ENCODE results near the gene USP25. TPM values are rescaled to one million over a fixed set of nuclear protein-coding genes. Genes with fewer than 3 reads are reported as not detected.

Gene USP25
- total and polyA plus RNA-seq, 4 donors: 14.6 to 148 (median 32.1) TPM

DNA sequence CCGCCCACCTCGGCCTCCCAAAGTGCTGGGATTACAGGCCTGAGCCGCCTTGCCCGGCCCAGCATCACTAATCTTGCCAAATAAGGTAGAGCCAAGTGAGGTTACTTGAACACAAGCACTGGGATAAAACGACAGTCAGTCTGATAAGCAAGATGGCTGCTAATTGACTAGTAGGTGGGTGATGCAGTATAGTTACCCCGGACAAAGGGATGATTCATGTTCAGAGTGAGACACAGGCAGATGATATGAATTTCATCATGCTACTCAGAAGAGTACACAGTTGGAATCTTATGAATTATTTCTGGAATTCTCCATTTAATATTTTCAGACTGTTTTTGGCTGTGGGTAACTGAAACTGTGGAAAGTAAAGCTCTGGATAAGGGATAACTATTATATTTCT, 178.4 kb downstream of the USP25 start:
- Histone ChIP-seq H3K36me3 (ENCODE audit: control insufficient read depth in 4 of 4, insufficient read depth in 4 of 4, low read length in 4 of 4) (no peaks in the 10 kb centered on the region), H3K27ac (ENCODE audit: low read depth in 1 of 2, low read length in 1 of 2) (no peak overlapping the region), H3K4me3 (no peak overlapping the region), H3K9ac (ENCODE audit: insufficient read depth in 1 of 2, low read length in 2 of 2) (no peak overlapping the region), H3K27me3 (ENCODE audit: control insufficient read depth in 3 of 3, insufficient read depth in 3 of 3, low read length in 2 of 3) (no peaks in the 10 kb centered on the region), H3K9me3 (ENCODE audit: control insufficient read depth in 4 of 4, insufficient read depth in 3 of 4, low read length in 3 of 4) (peaks cover 0 to 2% (median 0%) of the 10 kb centered on the region in 4 donors), H3K4me1 (ENCODE audit: control insufficient read depth in 5 of 5, insufficient read depth in 5 of 5, low read length in 5 of 5) (no peaks in the 10 kb centered on the region)
- 91 to 96% methylated on average over 6 of the region's 6 CpGs for WGBS, 2 donors
- ATAC-seq (ENCODE audit: insufficient read depth, low FRiP score) (no peak), DNase-seq (no peak)
- TF ChIP-seq, protein P1, sequence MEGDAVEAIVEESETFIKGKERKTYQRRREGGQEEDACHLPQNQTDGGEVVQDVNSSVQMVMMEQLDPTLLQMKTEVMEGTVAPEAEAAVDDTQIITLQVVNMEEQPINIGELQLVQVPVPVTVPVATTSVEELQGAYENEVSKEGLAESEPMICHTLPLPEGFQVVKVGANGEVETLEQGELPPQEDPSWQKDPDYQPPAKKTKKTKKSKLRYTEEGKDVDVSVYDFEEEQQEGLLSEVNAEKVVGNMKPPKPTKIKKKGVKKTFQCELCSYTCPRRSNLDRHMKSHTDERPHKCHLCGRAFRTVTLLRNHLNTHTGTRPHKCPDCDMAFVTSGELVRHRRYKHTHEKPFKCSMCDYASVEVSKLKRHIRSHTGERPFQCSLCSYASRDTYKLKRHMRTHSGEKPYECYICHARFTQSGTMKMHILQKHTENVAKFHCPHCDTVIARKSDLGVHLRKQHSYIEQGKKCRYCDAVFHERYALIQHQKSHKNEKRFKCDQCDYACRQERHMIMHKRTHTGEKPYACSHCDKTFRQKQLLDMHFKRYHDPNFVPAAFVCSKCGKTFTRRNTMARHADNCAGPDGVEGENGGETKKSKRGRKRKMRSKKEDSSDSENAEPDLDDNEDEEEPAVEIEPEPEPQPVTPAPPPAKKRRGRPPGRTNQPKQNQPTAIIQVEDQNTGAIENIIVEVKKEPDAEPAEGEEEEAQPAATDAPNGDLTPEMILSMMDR (IDR thresholded peaks at IDR 0.05; ENCODE audit: control extremely low read depth, extremely low read depth): no peak

DNA sequence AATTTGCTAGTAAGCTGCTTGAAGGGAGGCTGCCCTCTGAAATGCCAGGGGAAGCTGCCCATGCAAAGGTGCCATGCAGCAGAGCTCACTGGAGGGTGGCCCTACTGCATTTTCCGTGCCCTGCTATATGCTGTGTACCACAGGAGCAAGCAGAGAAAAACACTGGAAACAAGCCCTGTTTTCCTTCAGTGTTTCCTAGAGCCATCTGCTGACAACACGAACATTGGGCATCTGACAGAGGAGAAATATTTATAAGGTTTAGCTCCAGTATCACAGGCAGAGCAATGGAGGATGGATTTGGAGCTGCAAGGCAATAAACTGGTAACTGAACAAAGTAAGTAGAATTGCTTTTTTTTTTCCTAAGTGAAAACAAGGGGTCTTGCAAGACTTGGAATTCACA, 198.4 kb downstream of the USP25 start:
- Histone ChIP-seq H3K27ac (ENCODE audit: low read depth in 1 of 2, low read length in 1 of 2) (no peak overlapping the region), H3K9ac (ENCODE audit: insufficient read depth in 1 of 2, low read length in 2 of 2) (no peak overlapping the region), H3K36me3 (ENCODE audit: control insufficient read depth in 4 of 4, insufficient read depth in 4 of 4, low read length in 4 of 4) (no peaks in the 10 kb centered on the region), H3K4me1 (ENCODE audit: control insufficient read depth in 5 of 5, insufficient read depth in 5 of 5, low read length in 5 of 5) (peaks cover 0 to 4% (median 0%) of the 10 kb centered on the region in 5 donors), H3K9me3 (ENCODE audit: control insufficient read depth in 4 of 4, insufficient read depth in 3 of 4, low read length in 3 of 4) (peaks cover 0 to 4% (median 0%) of the 10 kb centered on the region in 4 donors), H3K4me3 (no peak overlapping the region), H3K27me3 (ENCODE audit: control insufficient read depth in 3 of 3, insufficient read depth in 3 of 3, low read length in 2 of 3) (no peaks in the 10 kb centered on the region)
- TF ChIP-seq, protein P1 (IDR thresholded peaks at IDR 0.05; ENCODE audit: control extremely low read depth, extremely low read depth): no peak
- ATAC-seq (ENCODE audit: insufficient read depth, low FRiP score) (no peak), DNase-seq (no peak)
- 76 to 77% methylated on average over 2 of the region's 2 CpGs for WGBS, 2 donors

- WGBS, 2 donors: 59 to 76% methylated on average over 4 of the region's 4 CpGs
- H3K4me3 ChIP-seq: no peak overlapping the region
- no peak overlapping the region for H3K9ac ChIP-seq (ENCODE audit: insufficient read depth in 1 of 2, low read length in 2 of 2)
- no peaks in the 10 kb centered on the region for H3K36me3 ChIP-seq (ENCODE audit: control insufficient read depth in 4 of 4, insufficient read depth in 4 of 4, low read length in 4 of 4)
- H3K27ac ChIP-seq (ENCODE audit: low read depth in 1 of 2, low read length in 1 of 2): no peak overlapping the region
- ATAC-seq (ENCODE audit: insufficient read depth, low FRiP score) (no peak), DNase-seq (no peak)
- peaks cover 0 to 5% (median 0%) of the 10 kb centered on the region in 5 donors for H3K4me1 ChIP-seq (ENCODE audit: control insufficient read depth in 5 of 5, insufficient read depth in 5 of 5, low read length in 5 of 5)
- TF ChIP-seq, protein P1 (IDR thresholded peaks at IDR 0.05; ENCODE audit: control extremely low read depth, extremely low read depth): no peak
- H3K27me3 ChIP-seq (ENCODE audit: control insufficient read depth in 3 of 3, insufficient read depth in 3 of 3, low read length in 2 of 3): no peaks in the 10 kb centered on the region
- H3K9me3 ChIP-seq (ENCODE audit: control insufficient read depth in 4 of 4, insufficient read depth in 3 of 4, low read length in 3 of 4): peaks cover 0 to 4% (median 0%) of the 10 kb centered on the region in 4 donors
Observed at GRCh38 chr21:15928686-15929425, 199.1 kb downstream of the USP25 start.

Measured in lung (tissue), 12 donors.